Lower leg skin (tissue), 3 donors: ENCODE data around the gene KCNT2.

Source experiments
- CTCF ChIP-seq, 3 donors: fragments of 450-650 bp; IDR thresholded peaks; one replicate each; pipeline ENCODE4 v1.5.1; 2016; ENCODE audit warnings: antibody characterized with exemption in 3 of 3, mild to moderate bottlenecking in 3 of 3, moderate library complexity in 2 of 3
- POLR2A ChIP-seq, 2 donors: fragments of 450-650 bp; IDR thresholded peaks; one replicate each; pipeline ENCODE4 v1.6.1; 2016 to 2017; ENCODE audit warnings: antibody characterized with exemption in 2 of 2, mild to moderate bottlenecking in 1 of 2, moderate library complexity in 1 of 2

GRCh38 chr1:196462086-196462485 lies 146.2 kb downstream of the KCNT2 start:
- no peak for TF ChIP-seq CTCF (IDR thresholded peaks at IDR 0.05)
- TF ChIP-seq POLR2A (IDR thresholded peaks at IDR 0.05), result no peak
